BLaER1 treated with 17β-estradiol and CSF1 and Interleukin-3, amounts not matched to agents 10 nM and 100 nM (cell line): ENCODE data around the gene IGFN1.

Source experiments
- H3K27ac ChIP-seq, 11 experiments: shearing (Covaris generic); formaldehyde crosslinking; 2 replicates each; pipeline ENCODE4 v1.8.1; 2022
- H3K27me3 ChIP-seq, 11 experiments: shearing (Covaris generic); formaldehyde crosslinking; 2 replicates each; pipeline ENCODE4 v1.8.1; 2022
- H3K36me3 ChIP-seq, 11 experiments: shearing (Covaris generic); formaldehyde crosslinking; 2 replicates each; pipeline ENCODE4 v1.8.1; 2022
- H3K4me1 ChIP-seq, 10 experiments: shearing (Covaris generic); formaldehyde crosslinking; 2 replicates each; pipeline ENCODE4 v1.8.1; 2022
- H3K4me2 ChIP-seq, 11 experiments: shearing (Covaris generic); formaldehyde crosslinking; 2 replicates each; pipeline ENCODE4 v1.8.1; 2022
- H3K4me3 ChIP-seq, 10 experiments: shearing (Covaris generic); formaldehyde crosslinking; 2 replicates each; pipeline ENCODE4 v1.8.1; 2022
- H3K9ac ChIP-seq, 11 experiments: shearing (Covaris generic); formaldehyde crosslinking; 2 replicates each; pipeline ENCODE4 v1.8.1; 2022
- H3K9me3 ChIP-seq, 11 experiments: shearing (Covaris generic); formaldehyde crosslinking; replicated peaks in 1 of 11; 2 replicates each; pipeline ENCODE4 v1.8.1; 2022
- H4K20me1 ChIP-seq, 11 experiments: shearing (Covaris generic); formaldehyde crosslinking; 2 replicates each; pipeline ENCODE4 v1.8.1; 2022
- Cebpa-rat ChIP-seq, 11 experiments: shearing (Covaris generic); IDR thresholded peaks; 2 replicates each; pipeline ENCODE4 v1.8.1; 2022

Gene IGFN1

GRCh38 chr1:201274616-201275252 lies 84.1 kb downstream of the IGFN1 start:
- H3K4me2 ChIP-seq: peak overlapping the region in 5 of 11 experiments; percentile 3 to 69 (median 36); a peak in 6 of 22 replicates

GRCh38 chr1:201275253-201275666 lies 84.6 kb downstream of the IGFN1 start:
- TF ChIP-seq Cebpa-rat (IDR thresholded peaks at IDR 0.05): no peak
- no peak overlapping the region for H3K9ac ChIP-seq

More at GRCh38 chr1:201274616-201275252, 84.1 kb downstream of the IGFN1 start:
- Histone ChIP-seq H3K27me3 (no peaks in the 10 kb centered on the region), H4K20me1 (no peaks in the 10 kb centered on the region), H3K27ac (peak overlapping the region in 2 of 11 experiments; percentile 28 to 39; a peak in 2 of 22 replicates), H3K4me3 (no peak overlapping the region), H3K36me3 (no peaks in the 10 kb centered on the region), H3K9ac (no peak overlapping the region; a peak in 1 of 22 replicates), H3K4me1 (peaks cover 0 to 22% (median 9%) of the 10 kb centered on the region in 10 experiments; a peak in 14 of 20 replicates), H3K9me3 (no peaks in the 10 kb centered on the region)
- TF ChIP-seq Cebpa-rat (IDR thresholded peaks at IDR 0.05): no peak

GRCh38 chr1:201276891-201277290 lies 86.3 kb downstream of the IGFN1 start:
- H3K27ac ChIP-seq: no peak overlapping the region
- TF ChIP-seq Cebpa-rat (IDR thresholded peaks at IDR 0.05): no peak

More at GRCh38 chr1:201275253-201275666, 84.6 kb downstream of the IGFN1 start:
- Histone ChIP-seq H4K20me1 (no peaks in the 10 kb centered on the region), H3K9me3 (no peaks in the 10 kb centered on the region), H3K27me3 (no peaks in the 10 kb centered on the region), H3K4me1 (peaks cover 0 to 18% (median 9%) of the 10 kb centered on the region in 10 experiments; a peak in 14 of 20 replicates), H3K36me3 (no peaks in the 10 kb centered on the region), H3K27ac (peak overlapping the region in 2 of 11 experiments; percentile 17 to 39; a peak in 3 of 22 replicates), H3K4me2 (peak overlapping the region in 9 of 11 experiments; percentile 10 to 69 (median 20); a peak in 11 of 22 replicates), H3K4me3 (no peak overlapping the region)

GRCh38 chr1:201277441-201277840 lies 86.8 kb downstream of the IGFN1 start:
- TF ChIP-seq Cebpa-rat (IDR thresholded peaks at IDR 0.05): no peak
- Histone ChIP-seq H3K36me3 (no peaks in the 10 kb centered on the region), H3K27ac (no peak overlapping the region), H3K4me2 (no peak overlapping the region), H3K4me3 (no peak overlapping the region), H3K27me3 (peaks cover 0 to 6% (median 2%) of the 10 kb centered on the region in 11 experiments; a peak in 8 of 22 replicates), H3K9ac (no peak overlapping the region), H4K20me1 (no peaks in the 10 kb centered on the region), H3K9me3 (no peaks in the 10 kb centered on the region), H3K4me1 (peaks cover 4 to 18% (median 13%) of the 10 kb centered on the region in 10 experiments; a peak in 19 of 20 replicates)

More at GRCh38 chr1:201276891-201277290, 86.3 kb downstream of the IGFN1 start:
- Histone ChIP-seq H3K4me2 (no peak overlapping the region), H4K20me1 (no peaks in the 10 kb centered on the region), H3K9me3 (no peaks in the 10 kb centered on the region), H3K27me3 (peaks cover 0 to under 1% (median 0%) of the 10 kb centered on the region in 11 experiments; a peak in 1 of 22 replicates), H3K9ac (no peak overlapping the region), H3K36me3 (no peaks in the 10 kb centered on the region), H3K4me3 (no peak overlapping the region), H3K4me1 (peaks cover 0 to 18% (median 10%) of the 10 kb centered on the region in 10 experiments; a peak in 17 of 20 replicates)
